ENCODE data around the gene NPR3. TPM values are rescaled to one million over a fixed set of nuclear protein-coding genes. Genes with fewer than 3 reads are reported as not detected.

Gene NPR3
- total RNA-seq, 2 donors from 2014 or later, result 10.9 to 26.2 TPM

GRCh38 chr5:32839106-32839505, 128.0 kb downstream of the NPR3 start:
- DNase-seq (no peak), ATAC-seq (no peak)
- intact Hi-C loops (cut with DNase I), result no loop called here

- ATAC-seq, result no peak
- intact Hi-C loops (cut with DNase I), result no loop called here
- no peak for DNase-seq
Measured at GRCh38 chr5:32840606-32841005, 129.5 kb downstream of the NPR3 start.

Other genes starting within 250 kb of the NPR3 start
- gene SUB1, start 125.8 kb upstream of the NPR3 start, total RNA-seq, result 100 to 1,000 TPM; 192 to 204 TPM

Measured in left cardiac atrium (tissue), 4 donors.